ENCODE results near the gene RPGRIP1L. TPM values are rescaled to one million over a fixed set of nuclear protein-coding genes. Genes with fewer than 3 reads are reported as not detected.

Gene RPGRIP1L
- total RNA-seq (2016; rRNA removed; fragmentation: Illumina TruSeq; extraction: Trizol) (13.5 and 17.8 TPM in 2 replicates), polyA plus RNA-seq (2011; rRNA removed) (3.6 and 5.0 TPM in 2 replicates), polyA minus RNA-seq (2011; rRNA and poly(A)+ RNA removed; ENCODE audit: low replicate concordance) (4.3 and 8.3 TPM in 2 replicates), Bru-seq, nascent RNA (percentile 52 among the genes with signal in this experiment), BruChase-seq, experiment 1, labeled RNA remaining after a 6-hour chase (percentile 49 among the genes with signal in this experiment), BruChase-seq, experiment 2, labeled RNA remaining after a 2-hour chase (percentile 53 among the genes with signal in this experiment)
- 2.3 and 2.7 TPM in 2 replicates for total RNA-seq (2016; cell fraction: cytosol; rRNA removed; fragmentation: Illumina TruSeq; extraction: Trizol; ENCODE audit: low read depth)
- total RNA-seq (2016; cell fraction: insoluble cytoplasmic fraction; rRNA removed; fragmentation: Illumina TruSeq; extraction: Trizol), result 12.7 and 17.3 TPM in 2 replicates
- 5.5 and 5.7 TPM in 2 replicates for total RNA-seq (2016; cell fraction: membrane; rRNA removed; fragmentation: Illumina TruSeq; extraction: Trizol)
- total RNA-seq (2016; cell fraction: nucleus; rRNA removed; fragmentation: Illumina TruSeq; extraction: Trizol), result 22.9 and 23.1 TPM in 2 replicates
- 2.2 and 2.8 TPM in 2 replicates for polyA plus RNA-seq (2011; cell fraction: cytosol; rRNA removed)
- polyA plus RNA-seq (2011; cell fraction: nucleus; rRNA removed), result 3.6 and 3.9 TPM in 2 replicates
- polyA plus RNA-seq (2012), result 3.2 and 5.4 TPM in 2 replicates
- polyA plus RNA-seq (2016; cell fraction: cytosol; fragmentation: Illumina TruSeq; extraction: Trizol; ENCODE audit: low read depth), result 2.4 and 2.9 TPM in 2 replicates
- 8.3 and 10.1 TPM in 2 replicates for polyA plus RNA-seq (2016; cell fraction: insoluble cytoplasmic fraction; fragmentation: Illumina TruSeq; extraction: Trizol; ENCODE audit: low read depth)
- 3.0 and 3.7 TPM in 2 replicates for polyA plus RNA-seq (2016; cell fraction: membrane; fragmentation: Illumina TruSeq; extraction: Trizol; ENCODE audit: low read depth)
- 9.8 and 12.2 TPM in 2 replicates for polyA plus RNA-seq (2016; cell fraction: nucleus; fragmentation: Illumina TruSeq; extraction: Trizol; ENCODE audit: insufficient read depth, low read depth)
- polyA minus RNA-seq (2011; cell fraction: cytosol; rRNA and poly(A)+ RNA removed), result 4.2 and 4.7 TPM in 2 replicates
- polyA minus RNA-seq (2011; cell fraction: nucleus; rRNA and poly(A)+ RNA removed), result 27.4 and 28.8 TPM in 2 replicates
- long read RNA-seq, experiment 1, partial matches to known transcripts, result 1 of 4 reads
- long read RNA-seq, experiment 1, other reads (novel, unspliced or antisense), result 1 of 4 reads
- long read RNA-seq, experiment 2, partial matches to known transcripts, result 3 of 10 reads
- long read RNA-seq, experiment 2, other reads (novel, unspliced or antisense), result 4 of 10 reads

DNA sequence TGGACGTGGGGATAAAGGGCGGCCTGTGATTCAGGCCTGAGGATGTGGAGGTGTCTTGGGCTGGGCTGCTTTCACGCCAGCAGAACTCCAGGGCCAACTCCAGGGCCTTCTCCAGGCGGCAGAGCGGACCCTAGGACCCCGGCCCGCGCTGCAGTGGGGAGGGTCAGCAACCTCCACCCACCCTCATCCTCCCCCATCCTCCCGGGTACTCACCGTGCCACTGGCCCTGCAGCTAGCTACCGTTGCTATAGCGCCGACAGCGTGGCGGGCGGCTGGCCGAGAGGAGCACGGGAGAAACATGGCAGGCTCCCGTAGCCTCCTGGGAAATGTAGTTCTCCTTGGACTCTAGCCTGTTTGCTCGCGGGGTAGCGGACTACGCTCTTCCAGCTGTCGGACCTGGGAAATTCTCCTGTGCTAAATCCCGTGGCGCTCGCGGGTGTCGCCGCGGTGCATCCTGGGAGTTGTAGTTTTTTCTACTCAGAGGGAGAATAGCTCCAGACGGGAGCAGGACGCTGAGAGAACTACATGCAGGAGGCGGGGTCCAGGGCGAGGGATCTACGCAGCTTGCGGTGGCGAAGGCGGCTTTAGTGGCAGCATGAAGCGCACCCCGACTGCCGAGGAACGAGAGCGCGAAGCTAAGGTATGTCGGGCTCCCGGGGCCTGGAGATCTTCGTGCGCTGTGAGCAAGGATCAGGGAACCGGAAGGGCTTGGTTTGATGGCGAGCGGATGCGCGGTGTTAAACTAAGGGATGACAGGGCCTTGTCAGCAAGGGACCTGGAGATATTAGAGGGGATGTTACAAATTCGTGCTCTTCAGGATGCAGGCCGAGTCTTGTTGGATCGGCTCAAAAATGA lies at the start of gene RPGRIP1L, which contains the start of gene FTO:
TSS of gene RPGRIP1L (minus strand) at position 270 of the 855 bp plus-strand sequence. CDS start 3,136 bp downstream, outside the sequence.
TSS of gene FTO (plus strand) at position 567 of the 855 bp plus-strand sequence.
- DNase-seq (ENCODE audit: low spot score) (peak; percentile 99), FAIRE-seq (peak; percentile 88), ATAC-seq (peak; percentile 99)
- H3K4me2 ChIP-seq (ENCODE audit: low read depth, low read length), result peak within 1 kb of the TSS; percentile 93
- CTCF ChIA-PET (ENCODE audit: low intra/inter-chr PET ratio, low total read pairs), result no interaction called here
- peak within 1 kb of the TSS; percentile 58 for H3K27ac ChIP-seq (ENCODE audit: extremely low read length, insufficient read depth, low read length)
- under 1% methylated on average over 47 of the region's 57 CpGs for WGBS (ENCODE audit: low lambda C conversion rate)
- no peaks in the 10 kb centered on the region for H3K36me3 ChIP-seq (replicated peaks in 1 of 2; ENCODE audit: control insufficient read depth in 1 of 2, insufficient read depth in 2 of 2, low read length in 2 of 2)
- peak within 1 kb of the TSS; percentile 89 to 91 (median 90) for H3K4me3 ChIP-seq (replicated peaks in 1 of 3; ENCODE audit: insufficient read depth in 1 of 3, low read depth in 2 of 3, low read length in 3 of 3)
- no peaks in the 10 kb centered on the region; a peak in 1 of 5 replicates for H3K27me3 ChIP-seq (ENCODE audit: control insufficient read depth in 1 of 2, insufficient read depth in 2 of 2, low read length in 2 of 2)
- POLR2A ChIA-PET, result interaction anchor here (0.8 to 1.7 kb wide), 9 partner anchors 11 to 268 kb away, joined by 3 to 6 read pairs (median 3); no protein-coding TSS in a partner anchor
- H3K9me3 ChIP-seq (ENCODE audit: low read length), result no peaks in the 10 kb centered on the region
- H3K9ac ChIP-seq (ENCODE audit: insufficient read depth, low read depth, low read length), result peak within 1 kb of the TSS; percentile 82
- peaks cover 19% of the 10 kb centered on the region for H3K4me1 ChIP-seq (ENCODE audit: insufficient read depth, low read length)
- in situ Hi-C loops (cut with HindIII; ENCODE audit: extremely low pct_ligation_motif_present, low pct_unique_long_range_greater_than_20kb) (no loop called here), intact Hi-C loops (cut with micrococcal nuclease; ENCODE audit: unreplicated experiment) (loop anchor here (5.0 kb wide), 2 partner anchors 53 to 192 kb away; no protein-coding TSS in a partner anchor)
- no TSS peak for BruUV-seq (replicated peaks)
- no peaks in the 10 kb centered on the region for H4K20me1 ChIP-seq (ENCODE audit: insufficient read depth, low read length)
- H2AFZ ChIP-seq (ENCODE audit: low read length), result peak within 1 kb of the TSS; percentile 82
- H3K79me2 ChIP-seq (ENCODE audit: insufficient read depth, low read length), result peaks cover 33% of the 10 kb centered on the region
- TF ChIP-seq FOXA3 (CRISPR knock-in tag; IDR thresholded peaks at IDR 0.05) (peak; percentile 75), ZMYM3 (CRISPR knock-in tag; IDR thresholded peaks at IDR 0.05) (0 out of 2 replicates have a peak, but pooled peaks have one; percentile 14), GLI4 (CRISPR knock-in tag; IDR thresholded peaks at IDR 0.05; ENCODE audit: borderline replicate concordance) (no peak), HOMEZ (CRISPR knock-in tag; IDR thresholded peaks at IDR 0.05; ENCODE audit: low read depth) (peak; percentile 44; the same call in 1 of the 2 replicates), ZFYVE20 (CRISPR knock-in tag; IDR thresholded peaks at IDR 0.05; ENCODE audit: borderline replicate concordance, low read depth) (peak; percentile 21; the same call in 1 of the 2 replicates), PCBP1 (IDR thresholded peaks at IDR 0.05; ENCODE audit: borderline replicate concordance, low read depth, low read length) (peak; percentile 95; the same call in 1 of the 2 replicates), MBD4 (IDR thresholded peaks at IDR 0.05; ENCODE audit: borderline replicate concordance, low read length) (no peak), ELF4 (CRISPR knock-in tag; IDR thresholded peaks at IDR 0.05; ENCODE audit: borderline replicate concordance) (peak; percentile 47; the same call in 1 of the 2 replicates), XBP1 (CRISPR knock-in tag; IDR thresholded peaks at IDR 0.05) (no peak), ARID2 (CRISPR knock-in tag; IDR thresholded peaks at IDR 0.05; ENCODE audit: borderline replicate concordance) (no peak; the same call in 1 of the 2 replicates), JUNB (CRISPR knock-in tag; IDR thresholded peaks at IDR 0.05; ENCODE audit: borderline replicate concordance) (no peak)
- TF ChIP-seq, protein P1, sequence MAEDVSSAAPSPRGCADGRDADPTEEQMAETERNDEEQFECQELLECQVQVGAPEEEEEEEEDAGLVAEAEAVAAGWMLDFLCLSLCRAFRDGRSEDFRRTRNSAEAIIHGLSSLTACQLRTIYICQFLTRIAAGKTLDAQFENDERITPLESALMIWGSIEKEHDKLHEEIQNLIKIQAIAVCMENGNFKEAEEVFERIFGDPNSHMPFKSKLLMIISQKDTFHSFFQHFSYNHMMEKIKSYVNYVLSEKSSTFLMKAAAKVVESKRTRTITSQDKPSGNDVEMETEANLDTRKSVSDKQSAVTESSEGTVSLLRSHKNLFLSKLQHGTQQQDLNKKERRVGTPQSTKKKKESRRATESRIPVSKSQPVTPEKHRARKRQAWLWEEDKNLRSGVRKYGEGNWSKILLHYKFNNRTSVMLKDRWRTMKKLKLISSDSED (CRISPR knock-in tag; IDR thresholded peaks at IDR 0.05), result no peak
- TF ChIP-seq, protein P2, sequence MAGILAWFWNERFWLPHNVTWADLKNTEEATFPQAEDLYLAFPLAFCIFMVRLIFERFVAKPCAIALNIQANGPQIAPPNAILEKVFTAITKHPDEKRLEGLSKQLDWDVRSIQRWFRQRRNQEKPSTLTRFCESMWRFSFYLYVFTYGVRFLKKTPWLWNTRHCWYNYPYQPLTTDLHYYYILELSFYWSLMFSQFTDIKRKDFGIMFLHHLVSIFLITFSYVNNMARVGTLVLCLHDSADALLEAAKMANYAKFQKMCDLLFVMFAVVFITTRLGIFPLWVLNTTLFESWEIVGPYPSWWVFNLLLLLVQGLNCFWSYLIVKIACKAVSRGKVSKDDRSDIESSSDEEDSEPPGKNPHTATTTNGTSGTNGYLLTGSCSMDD (CRISPR knock-in tag; IDR thresholded peaks at IDR 0.05), result no peak
